Mesenteric fat pad (tissue), 1 donor: ENCODE results near the gene SPCS1. TPM values are rescaled to one million over a fixed set of nuclear protein-coding genes. Genes with fewer than 3 reads are reported as not detected.
"Not testable (repeated sequence)": the region's sequence is repeated elsewhere in the genome, so short reads cannot be mapped to it uniquely, and the experiment has no call there.

ENCODE experiments used
- DNase-seq: peaks from one replicate; pipeline ENCODE4 v3.0.0-alpha.2; 2020; ENCODE audit warnings: low spot score
- total RNA-seq: library from RNA; stranded (reverse); fragmentation: NEBNext Ultra II Directional; extraction: Animal tissue kit (Norgen Biotek cat#: 25700); gene quantifications from one replicate; pipeline ENCODE4 v1.2.1, GENCODE V29; 2021
- donor health status: DM: yes; HTN: yes; CAD: no.

Gene SPCS1
- total RNA-seq, 1 donor from 2014 or later, result 65.7 TPM

- DNase-seq, result not testable (repeated sequence)
Observed at GRCh38 chr3:52728753-52729152, 22.8 kb downstream of the SPCS1 start.

GRCh38 chr3:52730681-52731080, 24.8 kb downstream of the SPCS1 start:
- no peak for DNase-seq

GRCh38 chr3:52731590-52731989, 25.7 kb downstream of the SPCS1 start:
- DNase-seq, result no peak

GRCh38 chr3:52733256-52733891, 27.5 kb downstream of the SPCS1 start:
- DNase-seq, result no peak

GRCh38 chr3:52739730-52740129, 33.8 kb downstream of the SPCS1 start:
- no peak for DNase-seq

- DNase-seq, result no peak
Observed at GRCh38 chr3:52742418-52743041, 36.6 kb downstream of the SPCS1 start.

GRCh38 chr3:52743152-52743551, 37.2 kb downstream of the SPCS1 start:
- no peak for DNase-seq

GRCh38 chr3:52743721-52744120, 37.8 kb downstream of the SPCS1 start:
- no peak for DNase-seq

GRCh38 chr3:52752045-52752660, 46.2 kb downstream of the SPCS1 start:
- no peak for DNase-seq

- DNase-seq, result no peak
Observed at GRCh38 chr3:52754373-52754772, 48.5 kb downstream of the SPCS1 start.

- no peak for DNase-seq
Observed at GRCh38 chr3:52756141-52756540, 50.2 kb downstream of the SPCS1 start.

Other genes starting within 250 kb of the SPCS1 start
- gene STAB1, start 210.8 kb upstream of the SPCS1 start, total RNA-seq, result 557 TPM
- 38.5 TPM for gene NT5DC2, start 172.2 kb upstream of the SPCS1 start, total RNA-seq
- 23.2 TPM for gene UQCC5, start 169.5 kb upstream of the SPCS1 start, total RNA-seq
- 94.0 TPM for gene PBRM1, start 20.2 kb upstream of the SPCS1 start, total RNA-seq
- gene GNL3, start 20.1 kb upstream of the SPCS1 start, total RNA-seq, result 113 TPM
- 33.2 TPM for gene GLT8D1, start 315 bp upstream of the SPCS1 start, total RNA-seq
- gene NEK4, start 64.8 kb downstream of the SPCS1 start, total RNA-seq, result 18.1 TPM
- gene ITIH1, start 71.5 kb downstream of the SPCS1 start, total RNA-seq, result not detected
- gene ITIH3, start 88.7 kb downstream of the SPCS1 start, total RNA-seq, result 0.71 TPM
- gene ITIH4, start 124.6 kb downstream of the SPCS1 start, total RNA-seq, result 4.3 TPM
- gene MUSTN1, start 128.9 kb downstream of the SPCS1 start, total RNA-seq, result 2.4 TPM
- gene STIMATE, start 191.4 kb downstream of the SPCS1 start, total RNA-seq, result 20.8 TPM